IPS-20b (cell line): Measurements from ENCODE around the gene SCP2D1.

ENCODE experiments used
- H3K27ac ChIP-seq: one replicate; pipeline ENCODE4 v1.5.1; 2013; ENCODE audit warnings: low read length
- H3K27me3 ChIP-seq: 2 replicates; pipeline ENCODE4 v1.6.1; 2013; ENCODE audit warnings: mild to moderate bottlenecking, low read length, inconsistent platforms; ENCODE audit not compliant: insufficient read depth
- H3K36me3 ChIP-seq: 2 replicates; pipeline ENCODE4 v1.6.1; 2013; ENCODE audit warnings: low read depth, mild to moderate bottlenecking, inconsistent platforms, low read length, moderate library complexity; ENCODE audit not compliant: insufficient read depth
- H3K4me1 ChIP-seq: 2 replicates; pipeline ENCODE4 v1.6.1; 2013; ENCODE audit warnings: mild to moderate bottlenecking, control low read depth, inconsistent platforms, low read length, moderate library complexity; ENCODE audit not compliant: insufficient read depth
- H3K4me3 ChIP-seq: 2 replicates; pipeline ENCODE4 v1.5.1; 2013; ENCODE audit warnings: mild to moderate bottlenecking, low read length, inconsistent platforms
- H3K9ac ChIP-seq: 2 replicates; pipeline ENCODE4 v1.6.1; 2013; ENCODE audit warnings: low read depth, mild to moderate bottlenecking, inconsistent platforms, low read length, moderate library complexity
- H3K9me3 ChIP-seq: 2 replicates; pipeline ENCODE4 v1.6.1; 2013; ENCODE audit warnings: mild to moderate bottlenecking, low read depth, low read length, inconsistent platforms; ENCODE audit not compliant: insufficient read depth

Gene SCP2D1

DNA sequence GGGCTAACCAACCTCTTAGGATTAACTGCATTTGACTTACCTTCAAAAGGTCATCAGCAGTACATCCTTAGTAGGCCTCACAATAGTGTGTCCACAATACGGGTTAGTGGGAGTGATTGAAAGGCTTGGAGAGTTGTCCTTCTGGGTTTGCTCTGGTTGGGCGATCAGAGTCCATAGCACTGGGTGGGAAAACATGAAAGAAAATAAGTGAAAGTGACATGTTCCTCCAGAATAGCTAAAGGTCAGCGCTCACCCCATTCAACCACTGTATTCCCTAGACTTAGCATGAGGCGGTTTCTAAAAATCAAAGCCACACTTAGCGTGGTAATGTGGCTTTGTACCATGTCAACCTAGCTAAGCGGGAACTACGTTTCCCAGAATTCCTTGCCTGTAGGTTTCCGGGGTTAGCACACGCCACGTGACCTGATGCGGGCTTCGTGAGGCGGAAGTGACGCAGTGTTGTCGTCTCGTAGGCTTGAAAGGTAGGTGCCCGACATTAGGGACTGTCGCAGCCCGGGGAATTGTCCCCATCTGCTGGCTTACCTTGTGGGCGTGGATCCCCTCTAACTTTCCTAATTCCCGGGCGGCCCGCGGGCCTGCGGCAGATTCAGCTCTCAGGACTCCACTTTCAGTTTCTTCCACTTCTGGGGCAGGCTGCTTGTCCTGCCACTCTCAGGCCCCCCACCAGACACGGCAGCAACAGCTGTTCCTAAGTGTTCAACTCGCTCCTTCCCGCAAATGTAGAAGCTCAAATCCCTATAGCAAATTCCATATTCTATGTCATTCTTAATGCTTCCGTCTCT is 19.8 kb upstream of the SCP2D1 start:
- peak overlapping the region; percentile 79 for H3K4me3 ChIP-seq
- H3K9ac ChIP-seq = peak overlapping the region; percentile 69; the same call in 1 of the 2 replicates
- no peak overlapping the region for H3K27ac ChIP-seq
- H3K36me3 ChIP-seq = no peaks in the 10 kb centered on the region
- no peaks in the 10 kb centered on the region for H3K4me1 ChIP-seq
- H3K9me3 ChIP-seq = no peaks in the 10 kb centered on the region
- H3K27me3 ChIP-seq = peaks cover 19% of the 10 kb centered on the region

DNA sequence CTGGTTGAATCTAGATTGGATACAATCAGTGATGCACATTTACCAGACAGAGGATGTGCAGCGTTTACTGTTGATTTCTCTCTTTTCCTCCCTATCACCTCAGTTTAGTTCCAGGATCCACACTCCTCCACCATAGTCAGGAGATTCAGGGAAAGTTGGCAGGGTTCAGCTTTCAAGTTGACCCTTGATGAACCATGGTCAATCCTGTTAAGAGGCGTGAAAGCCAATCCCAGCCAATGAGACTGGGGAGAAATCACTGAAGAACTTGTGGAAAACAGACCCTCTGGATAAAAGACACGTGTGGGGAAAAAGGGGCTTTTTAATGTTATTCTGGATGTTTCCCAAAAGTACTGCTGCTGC is 19.2 kb upstream of the SCP2D1 start:
- H3K27ac ChIP-seq = no peak overlapping the region
- H3K36me3 ChIP-seq = no peaks in the 10 kb centered on the region
- H3K27me3 ChIP-seq = peaks cover 19% of the 10 kb centered on the region
- H3K9ac ChIP-seq = peak overlapping the region; percentile 69; the same call in 1 of the 2 replicates
- H3K4me3 ChIP-seq = peak overlapping the region; percentile 79
- no peaks in the 10 kb centered on the region for H3K4me1 ChIP-seq
- no peaks in the 10 kb centered on the region for H3K9me3 ChIP-seq

DNA sequence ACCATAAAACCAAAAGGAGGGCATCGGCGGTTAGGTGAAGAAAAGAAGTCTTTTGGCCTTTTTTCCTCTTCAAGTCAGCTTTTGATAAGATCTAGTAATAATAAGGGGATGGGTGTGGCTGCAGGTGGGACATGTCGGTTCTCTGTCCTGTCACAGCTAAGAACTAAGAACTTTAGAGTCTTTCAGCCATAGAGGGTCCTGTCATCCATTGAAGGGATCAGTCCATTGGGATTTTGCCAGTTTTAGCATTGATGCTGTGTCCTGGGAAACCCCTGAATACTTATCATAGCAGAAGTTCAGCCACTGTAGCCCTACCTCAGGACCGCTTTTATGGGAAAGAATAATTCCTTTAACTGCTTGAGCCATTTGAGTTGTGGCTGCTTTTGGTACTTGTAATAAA is 18.2 kb upstream of the SCP2D1 start:
- no peaks in the 10 kb centered on the region for H3K4me1 ChIP-seq
- H3K9me3 ChIP-seq = no peaks in the 10 kb centered on the region
- H3K4me3 ChIP-seq = no peak overlapping the region
- H3K27me3 ChIP-seq = peaks cover 15% of the 10 kb centered on the region
- H3K27ac ChIP-seq = no peak overlapping the region
- H3K9ac ChIP-seq = no peak overlapping the region
- H3K36me3 ChIP-seq = no peaks in the 10 kb centered on the region

DNA sequence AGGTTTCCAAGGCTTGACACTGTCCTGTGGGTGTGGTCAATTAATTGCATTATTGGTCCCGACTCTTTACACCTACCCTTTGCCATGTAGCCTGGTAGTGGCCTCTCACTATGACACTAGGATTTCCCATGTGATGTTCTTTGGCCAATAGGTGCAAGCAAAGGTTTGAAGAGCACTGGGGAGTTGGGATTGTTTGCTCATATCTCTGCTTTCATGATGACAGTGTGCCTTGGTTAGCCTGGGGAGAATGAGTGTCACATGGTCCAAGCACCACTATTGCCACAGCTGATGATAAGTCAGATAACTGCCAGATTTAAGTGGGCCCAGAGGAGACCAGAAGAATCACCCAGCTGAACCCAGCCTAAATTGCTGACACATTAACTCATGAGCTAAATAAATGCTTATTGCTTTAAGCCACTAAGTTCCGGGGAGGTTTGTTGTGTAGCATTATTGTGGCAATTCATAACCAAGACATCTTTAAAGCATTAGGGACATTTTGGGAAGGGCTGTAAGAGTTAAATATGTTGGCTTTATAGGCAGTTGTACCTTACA is 17.2 kb upstream of the SCP2D1 start:
- H3K36me3 ChIP-seq = no peaks in the 10 kb centered on the region
- H3K9me3 ChIP-seq = no peaks in the 10 kb centered on the region
- no peak overlapping the region for H3K9ac ChIP-seq
- H3K27me3 ChIP-seq = peaks cover 7% of the 10 kb centered on the region
- no peak overlapping the region for H3K4me3 ChIP-seq
- H3K4me1 ChIP-seq = no peaks in the 10 kb centered on the region
- no peak overlapping the region for H3K27ac ChIP-seq

DNA sequence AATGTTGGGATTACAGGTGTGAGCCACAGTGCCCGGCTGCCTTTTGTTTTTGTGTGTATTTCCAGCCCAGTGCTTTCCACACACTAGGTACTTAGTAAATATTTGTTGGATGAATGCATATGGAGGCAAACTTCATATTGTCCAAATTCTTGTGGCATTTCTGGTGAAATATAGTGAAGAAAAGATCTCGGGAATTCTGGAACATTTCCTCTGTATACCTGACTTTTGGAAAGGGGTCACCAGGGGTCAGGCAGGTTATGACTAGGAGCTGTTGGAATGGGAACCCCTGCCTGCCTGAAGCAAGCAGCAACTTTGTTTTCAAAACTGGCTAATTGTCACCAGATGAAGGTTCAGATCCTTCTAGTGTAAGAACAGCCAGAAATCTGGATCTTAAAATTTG is 12.1 kb upstream of the SCP2D1 start:
- Histone ChIP-seq H3K4me3 (no peak overlapping the region), H3K9me3 (no peaks in the 10 kb centered on the region), H3K4me1 (no peaks in the 10 kb centered on the region), H3K27ac (no peak overlapping the region), H3K9ac (no peak overlapping the region), H3K36me3 (no peaks in the 10 kb centered on the region), H3K27me3 (no peaks in the 10 kb centered on the region)

DNA sequence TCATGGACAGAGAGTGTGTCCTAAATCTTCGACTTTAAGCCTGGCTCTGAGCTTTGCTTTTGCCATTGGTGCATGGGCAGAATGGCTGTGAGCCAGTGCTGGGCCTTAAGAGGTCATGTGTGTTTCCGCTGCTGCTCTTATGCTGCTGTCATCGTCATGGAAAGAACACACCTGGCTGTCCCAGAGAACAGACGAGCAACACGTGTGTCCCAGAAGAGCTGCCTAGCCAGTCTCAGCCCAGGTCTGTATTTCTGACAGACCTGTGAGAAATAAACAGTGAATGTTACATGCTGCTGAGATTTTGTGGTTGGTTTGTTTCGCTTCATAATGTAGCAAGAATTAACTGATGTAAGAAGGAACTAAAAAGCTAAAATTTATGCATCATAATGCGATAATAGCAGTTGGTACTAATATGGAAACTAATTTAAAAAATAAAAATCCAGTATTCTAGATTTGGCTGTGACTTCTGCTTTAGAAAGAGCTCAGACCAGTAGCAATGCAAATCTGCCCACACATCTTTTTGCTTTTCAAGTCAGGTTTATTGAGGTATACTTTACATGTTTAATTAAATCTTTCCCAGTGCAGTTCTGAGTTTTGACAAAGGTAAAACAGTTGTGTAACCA is 11.5 kb upstream of the SCP2D1 start:
- H3K27ac ChIP-seq = no peak overlapping the region
- no peaks in the 10 kb centered on the region for H3K4me1 ChIP-seq
- H3K4me3 ChIP-seq = no peak overlapping the region
- no peaks in the 10 kb centered on the region for H3K36me3 ChIP-seq
- H3K9ac ChIP-seq = no peak overlapping the region
- no peaks in the 10 kb centered on the region for H3K9me3 ChIP-seq
- H3K27me3 ChIP-seq = no peaks in the 10 kb centered on the region

DNA sequence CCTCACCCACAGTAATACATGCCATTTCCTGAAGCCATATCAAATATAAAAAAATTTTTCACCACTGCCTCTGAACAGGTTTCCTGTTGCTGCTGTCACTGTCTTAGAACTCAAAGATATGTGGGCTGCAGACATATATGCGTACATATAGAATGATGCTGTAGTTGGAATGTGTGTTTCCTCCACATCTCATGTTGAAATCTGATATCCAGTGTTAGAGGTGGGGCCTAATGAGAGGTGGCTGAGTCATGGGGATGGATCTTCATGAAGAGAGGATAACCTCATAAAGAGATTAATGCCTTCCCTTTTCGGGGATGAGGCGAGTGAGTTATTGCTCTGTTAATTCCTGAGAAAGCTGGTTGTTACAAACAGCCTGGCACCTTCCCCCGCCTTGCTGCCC is 7.7 kb upstream of the SCP2D1 start:
- Histone ChIP-seq H3K9ac (no peak overlapping the region), H3K27ac (no peak overlapping the region), H3K36me3 (no peaks in the 10 kb centered on the region), H3K4me1 (no peaks in the 10 kb centered on the region), H3K9me3 (no peaks in the 10 kb centered on the region), H3K27me3 (no peaks in the 10 kb centered on the region), H3K4me3 (no peak overlapping the region)

DNA sequence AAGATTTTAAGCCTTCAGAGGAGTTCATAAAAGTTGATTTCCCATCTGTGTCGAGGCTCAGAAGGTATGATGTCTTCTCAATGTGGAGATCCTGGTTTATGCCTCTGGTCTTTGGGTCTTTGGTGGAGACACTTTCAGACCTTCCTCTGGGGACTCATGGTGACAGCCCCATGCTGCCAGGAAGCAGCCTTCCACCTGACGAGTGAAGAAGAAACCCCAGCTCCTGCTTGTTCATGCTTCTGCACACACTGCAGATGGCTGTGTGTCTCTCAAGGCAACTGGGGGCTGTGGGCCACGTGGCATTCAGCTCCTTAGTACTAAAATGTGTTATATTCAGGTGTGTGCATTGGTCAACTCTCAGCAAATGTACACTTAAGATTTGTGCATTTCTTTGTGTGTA is 4.9 kb upstream of the SCP2D1 start:
- H3K36me3 ChIP-seq = no peaks in the 10 kb centered on the region
- no peak overlapping the region for H3K9ac ChIP-seq
- H3K27ac ChIP-seq = no peak overlapping the region
- H3K27me3 ChIP-seq = no peaks in the 10 kb centered on the region
- no peak overlapping the region for H3K4me3 ChIP-seq
- no peaks in the 10 kb centered on the region for H3K9me3 ChIP-seq
- H3K4me1 ChIP-seq = no peaks in the 10 kb centered on the region

DNA sequence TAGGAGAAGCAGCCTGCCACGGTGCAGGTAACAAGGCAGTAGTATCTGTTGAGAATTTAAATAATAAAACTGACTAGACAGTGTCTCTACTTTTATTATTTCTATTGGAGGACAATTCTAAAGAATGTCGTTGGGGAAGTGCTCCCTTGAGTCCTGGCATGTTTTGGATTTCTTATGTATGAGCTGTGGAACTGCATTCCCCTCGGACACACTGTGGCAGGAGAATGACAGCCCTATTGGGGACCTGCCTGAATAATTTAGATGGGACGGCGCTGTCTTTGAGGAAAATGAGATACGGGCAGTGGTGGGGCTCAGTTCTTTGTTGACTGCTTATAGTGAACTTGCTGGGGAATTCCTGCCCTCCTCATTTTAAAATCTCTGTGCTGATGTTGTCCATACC is 2.4 kb upstream of the SCP2D1 start:
- no peak overlapping the region for H3K4me3 ChIP-seq
- no peak overlapping the region for H3K9ac ChIP-seq
- no peaks in the 10 kb centered on the region for H3K9me3 ChIP-seq

DNA sequence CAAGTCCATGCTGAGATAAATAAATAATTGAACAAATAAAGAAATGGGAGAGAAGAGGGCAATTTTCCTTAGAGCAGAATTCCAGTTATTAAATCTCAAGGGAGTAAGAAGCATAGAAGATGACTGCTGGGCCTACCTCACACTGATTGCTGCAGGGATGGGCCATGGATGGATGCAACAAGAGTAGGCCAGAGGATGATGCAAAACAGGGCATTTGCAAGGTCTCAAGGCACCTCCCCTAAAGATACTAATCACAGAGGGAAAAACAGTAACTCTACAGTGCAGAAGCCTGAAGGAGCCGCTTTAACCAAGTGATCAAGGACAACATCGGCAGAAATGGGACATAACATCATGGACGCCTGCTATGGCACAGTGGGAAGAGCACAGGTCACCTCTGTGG is 1.7 kb upstream of the SCP2D1 start:
- no peaks in the 10 kb centered on the region for H3K36me3 ChIP-seq

More for the DNA sequence above, 2.4 kb upstream of the SCP2D1 start:
- Histone ChIP-seq H3K27ac (no peak overlapping the region), H3K4me1 (no peaks in the 10 kb centered on the region), H3K27me3 (no peaks in the 10 kb centered on the region), H3K36me3 (no peaks in the 10 kb centered on the region)

DNA sequence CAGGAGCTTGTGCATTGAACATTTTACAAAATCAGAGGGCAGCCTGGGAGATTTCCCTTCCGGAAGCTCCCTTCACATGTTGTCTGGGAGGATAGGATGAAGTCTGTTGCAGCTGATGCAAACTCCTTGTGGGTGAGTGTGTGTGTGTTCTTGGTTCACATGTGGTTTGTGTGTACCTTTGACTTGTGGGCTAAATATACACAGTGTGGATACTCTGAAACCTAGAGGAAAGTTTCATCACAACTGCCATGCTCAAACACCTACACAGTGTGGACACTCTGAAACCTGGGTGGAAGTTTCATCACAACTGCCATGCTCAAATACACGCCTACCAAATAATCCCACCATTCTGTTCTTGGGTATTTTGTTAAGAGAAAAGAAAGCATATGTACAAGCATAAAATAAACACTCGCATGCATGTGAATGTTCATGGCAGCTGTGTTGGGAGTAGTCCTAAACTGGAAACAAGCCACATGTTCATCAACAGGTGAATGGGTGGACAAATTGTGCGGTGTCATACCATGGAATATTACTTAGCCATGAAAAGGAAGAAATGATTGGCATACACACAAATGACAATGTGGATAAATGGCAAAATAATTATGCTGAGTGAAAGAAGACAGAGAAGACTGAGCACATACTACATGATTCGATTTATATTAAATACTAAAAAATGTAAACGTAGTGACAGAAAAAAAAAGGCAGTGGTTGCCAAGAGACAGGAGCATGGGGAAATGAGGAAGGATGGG is 1.8 kb downstream of the SCP2D1 start:
- H3K9me3 ChIP-seq = no peaks in the 10 kb centered on the region
- H3K9ac ChIP-seq = no peak overlapping the region
- no peaks in the 10 kb centered on the region for H3K4me1 ChIP-seq
- H3K27me3 ChIP-seq = no peaks in the 10 kb centered on the region
- H3K36me3 ChIP-seq = no peaks in the 10 kb centered on the region
- H3K27ac ChIP-seq = no peak overlapping the region
- H3K4me3 ChIP-seq = no peak overlapping the region

More for the DNA sequence above, 1.7 kb upstream of the SCP2D1 start:
- Histone ChIP-seq H3K27ac (no peak overlapping the region), H3K9me3 (no peaks in the 10 kb centered on the region), H3K4me3 (no peak overlapping the region), H3K9ac (no peak overlapping the region), H3K27me3 (no peaks in the 10 kb centered on the region), H3K4me1 (no peaks in the 10 kb centered on the region)
